Ovary (tissue), 9 donors: Measurements from ENCODE around the gene CHRM4. TPM values are rescaled to one million over a fixed set of nuclear protein-coding genes. Genes with fewer than 3 reads are reported as not detected.

Experiments used
- DNase-seq, 5 donors: peaks; one replicate each; pipeline ENCODE4 v3.0.0-alpha.2; 2019 to 2020
- H3K27ac ChIP-seq, 2 donors: fragments of 200-600 bp; one replicate each; pipeline versions ENCODE4 v1.5.1 to v1.8.0; 2019 to 2022
- H3K27me3 ChIP-seq: fragments of 200-600 bp; one replicate; pipeline ENCODE4 v1.8.0; 2022
- H3K36me3 ChIP-seq: fragments of 200-600 bp; sonication (generic); one replicate; pipeline ENCODE4 v1.5.1; 2019
- H3K4me1 ChIP-seq: one replicate; pipeline ENCODE4 v1.8.1; 2013; ENCODE audit warnings: mild to moderate bottlenecking, moderate library complexity; ENCODE audit not compliant: insufficient read depth
- H3K4me3 ChIP-seq: fragments of 200-600 bp; sonication (generic); one replicate; pipeline ENCODE4 v1.5.1; 2017
- H3K9me3 ChIP-seq, 2 donors: fragments of 200-600 bp in 1 of 2; sonication (generic) in 1 of 2; one replicate each; pipeline versions ENCODE4 v1.5.1 to v1.8.1; 2013 to 2019; ENCODE audit warnings: mild to moderate bottlenecking in 1 of 2, moderate library complexity in 1 of 2
- CTCF ChIP-seq, 3 donors: fragments of 450-650 bp in 2 of 3; fragments of 200-600 bp in 1 of 3; IDR thresholded peaks; one replicate each; pipeline versions ENCODE4 v1.5.1 to v1.8.0; 2016 to 2022; ENCODE audit warnings: antibody characterized with exemption in 3 of 3, mild to moderate bottlenecking in 1 of 3
- EP300 ChIP-seq: sonication (generic); formaldehyde crosslinking; IDR thresholded peaks from one replicate; pipeline ENCODE4 v1.6.1; 2017; ENCODE audit warnings: antibody characterized with exemption
- POLR2A ChIP-seq: fragments of 450-650 bp; IDR thresholded peaks from one replicate; pipeline ENCODE4 v1.6.1; 2017; ENCODE audit warnings: antibody characterized with exemption, mild to moderate bottlenecking, moderate library complexity
- WGBS, 3 donors: extraction: QIAGEN DNeasy Blood & Tissue Kit in 1 of 3; methylation state at CpG; one replicate each; pipeline versions ENCODE4 v1.1.5 to v1.1.7; 2013 to 2017; 5-methylcytosine and 5-hydroxymethylcytosine counted together
- intact Hi-C, 4 donors: fragments of 100-400 bp; cut with DNase I; formaldehyde crosslinking; loops; one replicate each; pipeline versions ENCODE4 v1.11.0 to v1.15.1; 2022 to 2023
- polyA plus RNA-seq, 2 donors: library from polyadenylated mRNA; stranded (reverse); fragments of 200-250 nt in 1 of 2; fragments of 350-450 nt in 1 of 2; fragmentation: Illumina TruSeq in 1 of 2; extraction: RNeasy Lipid Tissue Mini Kit (QIAGEN cat#74804) in 1 of 2; gene quantifications; one replicate each; pipeline ENCODE4 v1.2.3, GENCODE V29; 2013 to 2014
- total RNA-seq, 7 donors: library from RNA; depleted of rRNA in 2 of 7; stranded (reverse); fragments of >200 nt in 2 of 7; fragmentation: NEBNext Ultra II Directional in 3 of 7; extraction: Animal tissue kit (Norgen Biotek cat#: 25700) in 3 of 7; gene quantifications; one replicate each; pipeline versions ENCODE4 v1.1.0 to v1.2.4, GENCODE V29; 2016 to 2023
- donor health status: DM: no; HTN: no; CAD: no; lungs with moderate emphysema.
- donor health status: DM: no; HTN: no; CAD: no.
- donor health status: Bipolar disorder and iron deficiency.
- donor health status: DM: yes; HTN: yes; CAD: no.
- donor health status: DM: no; HTN: no; CAD: no.
- donor health status: DM: yes; HTN: yes; CAD: no.

The CHRM4 gene
- total and polyA plus RNA-seq, 9 donors: 0.16 to 0.42 (median 0.21) TPM; not detected in 3

- TF ChIP-seq CTCF (IDR thresholded peaks at IDR 0.05): no peak
- TF ChIP-seq POLR2A: no peak
- no peak for TF ChIP-seq EP300
- H3K9me3 ChIP-seq: no peaks in the 10 kb centered on the region
- peak in 1 of 5 donors; percentile 46 for DNase-seq
- peak overlapping the region in 1 of 2 donors; percentile 8 for H3K27ac ChIP-seq
- 10 to 20% (median 11%) methylated on average over 26 of the region's 26 CpGs for WGBS, 3 donors
- intact Hi-C loops: no loop called here
- H3K27me3 ChIP-seq: no peaks in the 10 kb centered on the region
- H3K4me3 ChIP-seq: no peak overlapping the region
- peaks cover 7% of the 10 kb centered on the region for H3K4me1 ChIP-seq
- H3K36me3 ChIP-seq: no peaks in the 10 kb centered on the region
These were observed 30.1 kb downstream of the CHRM4 start for GRCh38 chr11:46361283-46362155.

DNA sequence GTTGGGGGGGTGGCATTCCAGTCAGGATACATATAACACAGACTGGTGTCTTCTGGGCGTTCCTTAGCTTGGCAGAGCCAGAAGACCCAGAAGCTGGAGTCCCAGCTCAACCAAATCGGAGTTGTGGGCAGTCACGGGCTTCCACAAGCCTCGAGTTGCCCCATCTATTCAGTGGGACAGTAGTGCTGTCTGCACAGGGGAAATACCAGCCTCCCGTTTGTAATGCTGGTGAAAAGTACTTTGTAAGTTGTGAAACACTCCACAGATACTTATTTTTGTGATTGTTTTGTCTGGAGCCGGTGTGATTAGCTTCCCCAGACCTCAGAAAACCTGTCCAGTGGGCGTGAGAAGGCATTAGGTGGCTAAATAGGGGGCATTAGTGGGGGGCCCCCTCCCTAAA lies 30.7 kb downstream of the CHRM4 start:
- H3K27ac ChIP-seq: peak overlapping the region in 1 of 2 donors; percentile 8
- peaks cover 7% of the 10 kb centered on the region for H3K4me1 ChIP-seq
- 40 to 56% (median 53%) methylated on average over 7 of the region's 7 CpGs for WGBS, 3 donors
- H3K27me3 ChIP-seq: no peaks in the 10 kb centered on the region
- intact Hi-C loops: no loop called here
- no peak overlapping the region for H3K4me3 ChIP-seq
- no peaks in the 10 kb centered on the region for H3K9me3 ChIP-seq
- no peak for TF ChIP-seq EP300
- TF ChIP-seq POLR2A: no peak
- no peak for TF ChIP-seq CTCF (IDR thresholded peaks at IDR 0.05)
- no peaks in the 10 kb centered on the region for H3K36me3 ChIP-seq
- DNase-seq: peak in 1 of 5 donors; percentile 20

GRCh38 chr11:46359953-46360352 lies 31.6 kb downstream of the CHRM4 start:
- TF ChIP-seq POLR2A (no peak), CTCF (IDR thresholded peaks at IDR 0.05) (no peak), EP300 (no peak)
- Histone ChIP-seq H3K27me3 (no peaks in the 10 kb centered on the region), H3K36me3 (no peaks in the 10 kb centered on the region), H3K4me1 (peaks cover 7% of the 10 kb centered on the region), H3K27ac (no peak overlapping the region), H3K9me3 (no peaks in the 10 kb centered on the region), H3K4me3 (no peak overlapping the region)
- 47 to 69% (median 62%) methylated on average over 1 of the region's 1 CpG for WGBS, 3 donors
- intact Hi-C loops: no loop called here
- DNase-seq: no peak

DNA sequence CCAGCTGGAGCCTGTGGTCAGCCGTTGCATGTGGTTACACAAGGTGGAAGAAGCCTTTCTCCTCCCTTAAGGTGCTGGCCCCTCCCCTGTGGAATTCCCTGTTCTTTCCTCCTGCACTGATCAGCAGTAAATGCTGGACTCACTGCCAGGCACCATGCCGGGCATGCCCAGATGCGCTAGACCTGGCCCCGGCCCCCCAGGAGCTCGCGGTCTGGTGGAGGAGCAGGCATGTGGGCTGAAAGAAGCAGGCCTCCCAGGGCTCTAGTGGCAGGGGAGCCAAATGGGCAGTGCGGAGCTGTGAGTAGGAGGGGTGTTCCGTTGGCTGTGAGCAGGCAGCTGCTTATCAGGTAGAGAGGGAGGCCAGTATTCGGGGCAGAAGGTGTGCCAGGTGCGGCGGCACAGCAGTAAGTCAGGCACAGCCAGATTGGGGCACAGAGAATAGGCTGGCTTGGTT lies 34.1 kb downstream of the CHRM4 start:
- intact Hi-C loops: no loop called here
- Histone ChIP-seq H3K27me3 (no peaks in the 10 kb centered on the region), H3K9me3 (no peaks in the 10 kb centered on the region), H3K36me3 (no peaks in the 10 kb centered on the region), H3K27ac (no peak overlapping the region), H3K4me3 (no peak overlapping the region), H3K4me1 (peaks cover 13% of the 10 kb centered on the region)
- DNase-seq: no peak
- TF ChIP-seq EP300 (no peak), CTCF (IDR thresholded peaks at IDR 0.05) (no peak)
- WGBS, 3 donors: 83 to 89% (median 86%) methylated on average over 11 of the region's 11 CpGs
